WTC11 (cell line): Measurements from ENCODE around the gene CMYA5. TPM values are rescaled to one million over a fixed set of nuclear protein-coding genes. Genes with fewer than 3 reads are reported as not detected.
"Not testable (repeated sequence)": the region's sequence is repeated elsewhere in the genome, so short reads cannot be mapped to it uniquely, and the experiment has no call there.

Experiments used
- ATAC-seq: fragments of 200-7000 bp; cut with Tn5 transposase; 2 replicates; pipeline ENCODE4 v1.10.0; 2021; ENCODE audit warnings: mild to moderate bottlenecking, moderate library complexity
- CTCF ChIA-PET: fragments of 300-600 bp; sonication (Branson Sonifier 250); formaldehyde crosslinking; loops from one replicate; lab custom pipeline; 2021; ENCODE audit warnings: antibody characterized with exemption; lab: Charles Lee
- POLR2A ChIA-PET: fragments of 350-600 bp; sonication (Branson Sonifier 250); formaldehyde crosslinking; loops from one replicate; lab custom pipeline; 2021; ENCODE audit warnings: antibody characterized with exemption; lab: Charles Lee
- DNase-seq: peaks from one replicate; pipeline ENCODE4 v3.0.0; 2021; ENCODE audit warnings: low spot score
- H3K27ac Mint-ChIP-seq: 2 replicates; pipeline ENCODE4 v1.8.0; 2021; ENCODE audit warnings: mixed read lengths
- H3K27me3 Mint-ChIP-seq: 2 replicates; pipeline ENCODE4 v1.8.0; 2021; ENCODE audit warnings: low read depth, mild to moderate bottlenecking, moderate library complexity, mixed read lengths
- H3K36me3 Mint-ChIP-seq: 2 replicates; pipeline ENCODE4 v1.8.0; 2021; ENCODE audit warnings: mixed read lengths
- H3K4me1 Mint-ChIP-seq: 2 replicates; pipeline ENCODE4 v1.8.0; 2022; ENCODE audit warnings: mixed read lengths
- H3K4me3 Mint-ChIP-seq: 2 replicates; pipeline ENCODE4 v1.8.0; 2021; ENCODE audit warnings: mild to moderate bottlenecking, moderate library complexity, mixed read lengths
- H3K9me3 Mint-ChIP-seq: 2 replicates; pipeline ENCODE4 v1.8.0; 2021; ENCODE audit warnings: mixed read lengths
- CBFB ChIP-seq: sonication (generic); formaldehyde crosslinking; IDR thresholded peaks from 2 replicates; pipeline ENCODE4 v1.8.1; 2022; ENCODE audit warnings: mild to moderate bottlenecking, low read depth, missing genetic modification reagents
- CTCF ChIP-seq: fragments of 200-600 bp; IDR thresholded peaks from 2 replicates; pipeline ENCODE4 v1.8.0; 2022; ENCODE audit warnings: antibody characterized with exemption
- E2F1 ChIP-seq: sonication (generic); formaldehyde crosslinking; IDR thresholded peaks from 2 replicates; pipeline ENCODE4 v1.8.0; 2022; ENCODE audit warnings: mild to moderate bottlenecking, missing genetic modification reagents
- FOXJ3 ChIP-seq: sonication (generic); formaldehyde crosslinking; IDR thresholded peaks from 2 replicates; pipeline ENCODE4 v1.9.0; 2021; ENCODE audit warnings: missing genetic modification reagents, mild to moderate bottlenecking, borderline replicate concordance
- GABPB1 ChIP-seq: sonication (generic); formaldehyde crosslinking; IDR thresholded peaks from 2 replicates; pipeline ENCODE4 v1.8.1; 2023; ENCODE audit warnings: mild to moderate bottlenecking, missing genetic modification reagents
- GTF2I ChIP-seq: fragments of 250-450 bp; sonication (Bioruptor Pico); conservative IDR thresholded peaks from 2 replicates; pipeline ENCODE4 v1.4.0; 2021; ENCODE audit warnings: mild to moderate bottlenecking
- MYBL2 ChIP-seq: sonication (generic); formaldehyde crosslinking; IDR thresholded peaks from 2 replicates; pipeline ENCODE4 v1.8.1; 2023; ENCODE audit warnings: mild to moderate bottlenecking, moderate library complexity, missing genetic modification reagents
- RORB ChIP-seq: fragments of 250-450 bp; sonication (Bioruptor Pico); IDR thresholded peaks from 2 replicates; pipeline ENCODE4 v1.9.0; 2021; ENCODE audit warnings: mild to moderate bottlenecking
- ZNF121 ChIP-seq: sonication (generic); formaldehyde crosslinking; IDR thresholded peaks from 2 replicates; pipeline ENCODE4 v1.8.0; 2023; ENCODE audit warnings: missing genetic modification reagents
- ZNF423 ChIP-seq: fragments of 250-450 bp; sonication (Bioruptor Pico); IDR thresholded peaks from 2 replicates; pipeline ENCODE4 v2.1.2; 2022; ENCODE audit warnings: mild to moderate bottlenecking, moderate library complexity
- total RNA-seq: library from RNA; stranded (reverse); gene quantifications from 3 replicates; pipeline ENCODE4 v1.2.3, GENCODE V29; 2021
- TF ChIP-seq, protein P1 (sequence below): sonication (generic); formaldehyde crosslinking; conservative IDR thresholded peaks from 2 replicates; pipeline ENCODE4 v1.8.1; 2022; ENCODE audit warnings: mild to moderate bottlenecking, missing genetic modification reagents
- TF ChIP-seq, protein P2 (sequence below): sonication (generic); formaldehyde crosslinking; IDR thresholded peaks from 2 replicates; pipeline ENCODE4 v1.8.1; 2023; ENCODE audit warnings: mild to moderate bottlenecking, missing genetic modification reagents, moderate library complexity
- TF ChIP-seq, protein P3 (sequence below): sonication (generic); formaldehyde crosslinking; IDR thresholded peaks from 2 replicates; pipeline ENCODE4 v1.8.1; 2022; ENCODE audit warnings: missing genetic modification reagents, borderline replicate concordance
- TF ChIP-seq, protein P4 (sequence below): fragments of 250-450 bp; sonication (Bioruptor Pico); conservative IDR thresholded peaks from 2 replicates; pipeline ENCODE4 v1.9.0; 2021; ENCODE audit warnings: mild to moderate bottlenecking
- TF ChIP-seq, protein P5 (sequence below): sonication (generic); formaldehyde crosslinking; IDR thresholded peaks from 2 replicates; pipeline ENCODE4 v1.8.1; 2023; ENCODE audit warnings: mild to moderate bottlenecking, missing genetic modification reagents

CMYA5 gene
- total RNA-seq, 1 experiment from 2014 or later, result 1.2 TPM

DNA sequence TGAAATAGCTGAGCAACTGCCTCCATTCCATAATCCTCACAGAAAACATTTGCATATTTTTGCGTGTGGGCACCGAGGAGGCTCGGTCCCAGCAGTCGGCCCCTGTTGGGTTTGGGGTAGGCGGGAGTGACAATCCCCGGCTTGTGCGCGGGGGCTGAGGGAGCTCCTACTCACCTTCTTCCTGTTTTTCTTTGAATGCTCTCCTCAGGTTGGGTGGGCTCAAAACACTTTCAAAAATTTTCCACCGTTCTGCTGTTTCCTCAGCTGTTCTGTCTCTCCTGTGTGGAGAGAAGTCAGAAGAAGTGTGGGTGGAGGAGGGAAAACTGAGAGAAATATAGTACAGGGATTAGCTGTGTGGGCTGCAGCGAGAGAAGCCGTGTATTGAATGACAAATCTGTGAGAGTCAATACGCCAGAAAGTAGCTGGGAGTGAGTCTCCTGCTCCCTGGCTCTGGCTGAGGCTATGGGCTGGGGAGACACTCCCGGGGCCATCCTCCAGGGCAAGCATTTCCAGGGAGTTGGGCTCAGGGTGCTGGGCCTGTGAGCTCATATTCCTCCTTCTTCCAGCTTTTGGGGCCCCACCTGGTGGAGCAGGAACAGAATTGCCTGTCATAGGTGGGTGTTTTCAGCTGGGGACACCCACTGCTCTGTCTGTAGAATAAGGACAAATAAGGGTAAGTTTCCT lies 84.7 kb downstream of the CMYA5 start:
- H3K36me3 Mint-ChIP-seq, result peaks cover 13% of the 10 kb centered on the region
- H3K27me3 Mint-ChIP-seq, result peaks cover 3% of the 10 kb centered on the region; the same call in 1 of the 2 replicates
- ATAC-seq (peak; percentile 100), DNase-seq (peak; percentile 83)
- POLR2A ChIA-PET, result interaction anchor here (0.5 to 0.7 kb wide), 2 partner anchors 301 to 326 kb away, joined by 3 read pairs; no protein-coding TSS in a partner anchor
- TF ChIP-seq, protein P1, sequence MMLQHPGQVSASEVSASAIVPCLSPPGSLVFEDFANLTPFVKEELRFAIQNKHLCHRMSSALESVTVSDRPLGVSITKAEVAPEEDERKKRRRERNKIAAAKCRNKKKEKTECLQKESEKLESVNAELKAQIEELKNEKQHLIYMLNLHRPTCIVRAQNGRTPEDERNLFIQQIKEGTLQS (CRISPR knock-in tag), result no peak
- TF ChIP-seq GABPB1 (CRISPR knock-in tag), result 0 out of 2 replicates have a peak, but pooled peaks have one; percentile 13
- TF ChIP-seq, protein P2, sequence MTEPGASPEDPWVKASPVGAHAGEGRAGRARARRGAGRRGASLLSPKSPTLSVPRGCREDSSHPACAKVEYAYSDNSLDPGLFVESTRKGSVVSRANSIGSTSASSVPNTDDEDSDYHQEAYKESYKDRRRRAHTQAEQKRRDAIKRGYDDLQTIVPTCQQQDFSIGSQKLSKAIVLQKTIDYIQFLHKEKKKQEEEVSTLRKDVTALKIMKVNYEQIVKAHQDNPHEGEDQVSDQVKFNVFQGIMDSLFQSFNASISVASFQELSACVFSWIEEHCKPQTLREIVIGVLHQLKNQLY, result no peak
- no peak for TF ChIP-seq CBFB (CRISPR knock-in tag)
- TF ChIP-seq RORB, result no peak
- TF ChIP-seq, protein P3, sequence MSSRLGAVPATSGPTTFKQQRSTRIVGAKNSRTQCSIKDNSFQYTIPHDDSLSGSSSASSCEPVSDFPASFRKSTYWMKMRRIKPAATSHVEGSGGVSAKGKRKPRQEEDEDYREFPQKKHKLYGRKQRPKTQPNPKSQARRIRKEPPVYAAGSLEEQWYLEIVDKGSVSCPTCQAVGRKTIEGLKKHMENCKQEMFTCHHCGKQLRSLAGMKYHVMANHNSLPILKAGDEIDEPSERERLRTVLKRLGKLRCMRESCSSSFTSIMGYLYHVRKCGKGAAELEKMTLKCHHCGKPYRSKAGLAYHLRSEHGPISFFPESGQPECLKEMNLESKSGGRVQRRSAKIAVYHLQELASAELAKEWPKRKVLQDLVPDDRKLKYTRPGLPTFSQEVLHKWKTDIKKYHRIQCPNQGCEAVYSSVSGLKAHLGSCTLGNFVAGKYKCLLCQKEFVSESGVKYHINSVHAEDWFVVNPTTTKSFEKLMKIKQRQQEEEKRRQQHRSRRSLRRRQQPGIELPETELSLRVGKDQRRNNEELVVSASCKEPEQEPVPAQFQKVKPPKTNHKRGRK (CRISPR knock-in tag), result no peak
- no peak for TF ChIP-seq E2F1 (CRISPR knock-in tag)
- TF ChIP-seq, protein P4, sequence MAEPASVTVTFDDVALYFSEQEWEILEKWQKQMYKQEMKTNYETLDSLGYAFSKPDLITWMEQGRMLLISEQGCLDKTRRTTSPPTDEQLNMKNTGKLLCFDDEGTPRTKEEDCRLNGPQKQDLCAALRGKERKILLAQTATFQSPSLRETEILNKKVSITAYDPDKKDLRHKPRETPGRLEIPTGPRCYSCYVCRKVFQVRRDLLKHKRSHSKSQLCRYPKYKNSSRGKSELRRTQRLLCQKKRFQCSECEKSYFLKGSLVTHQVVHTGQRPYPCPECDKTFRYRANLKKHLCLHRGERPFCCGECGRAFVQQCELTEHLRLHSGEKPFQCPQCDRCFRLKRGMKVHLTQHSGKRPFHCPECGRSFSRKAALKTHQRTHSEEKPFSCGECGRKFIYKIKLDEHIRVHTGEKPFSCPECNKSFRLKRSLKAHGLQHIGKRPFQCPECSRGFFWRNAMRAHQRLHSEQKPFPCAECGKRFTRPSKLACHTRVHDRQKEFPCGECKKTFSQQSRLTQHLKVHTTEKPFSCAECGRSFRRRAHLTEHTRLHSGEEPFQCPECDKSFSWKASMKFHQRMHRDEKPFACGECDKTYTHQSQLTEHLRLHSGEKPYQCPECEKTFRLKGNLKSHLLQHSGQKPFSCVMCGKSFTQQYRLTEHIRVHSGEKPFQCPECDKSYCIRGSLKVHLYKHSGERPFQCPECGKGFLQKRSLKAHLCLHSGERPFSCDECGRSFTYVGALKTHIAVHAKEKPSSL, result no peak
- TF ChIP-seq ZNF423, result peak; percentile 48; the same call in 1 of the 2 replicates
- peak; percentile 47; the same call in 1 of the 2 replicates for TF ChIP-seq ZNF121
- peak; percentile 49; the same call in 1 of the 2 replicates for TF ChIP-seq CTCF
- no peak for TF ChIP-seq MYBL2 (CRISPR knock-in tag)
- TF ChIP-seq FOXJ3 (CRISPR knock-in tag), result no peak
- TF ChIP-seq, protein P5, sequence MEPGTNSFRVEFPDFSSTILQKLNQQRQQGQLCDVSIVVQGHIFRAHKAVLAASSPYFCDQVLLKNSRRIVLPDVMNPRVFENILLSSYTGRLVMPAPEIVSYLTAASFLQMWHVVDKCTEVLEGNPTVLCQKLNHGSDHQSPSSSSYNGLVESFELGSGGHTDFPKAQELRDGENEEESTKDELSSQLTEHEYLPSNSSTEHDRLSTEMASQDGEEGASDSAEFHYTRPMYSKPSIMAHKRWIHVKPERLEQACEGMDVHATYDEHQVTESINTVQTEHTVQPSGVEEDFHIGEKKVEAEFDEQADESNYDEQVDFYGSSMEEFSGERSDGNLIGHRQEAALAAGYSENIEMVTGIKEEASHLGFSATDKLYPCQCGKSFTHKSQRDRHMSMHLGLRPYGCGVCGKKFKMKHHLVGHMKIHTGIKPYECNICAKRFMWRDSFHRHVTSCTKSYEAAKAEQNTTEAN, result no peak
- TF ChIP-seq, all 79 proteins: peak for 4
- H3K9me3 Mint-ChIP-seq, result peaks cover 18% of the 10 kb centered on the region
- peaks cover 10% of the 10 kb centered on the region for H3K4me1 Mint-ChIP-seq
- CTCF ChIA-PET, result interaction anchor here (0.6 to 2.5 kb wide), 40 partner anchors 11 to 753 kb away, joined by 3 to 40 read pairs (median 4); partner anchors contain the start of genes CMYA5 and TENT2
- H3K4me3 Mint-ChIP-seq, result no peak overlapping the region; the same call in 1 of the 2 replicates
- peak overlapping the region; percentile 86 for H3K27ac Mint-ChIP-seq

GRCh38 chr5:79774855-79775237 lies 85.2 kb downstream of the CMYA5 start:
- Mint-ChIP-seq H3K4me1 (peaks cover 10% of the 10 kb centered on the region), H3K27me3 (no peaks in the 10 kb centered on the region), H3K27ac (no peak overlapping the region), H3K36me3 (peaks cover 7% of the 10 kb centered on the region)
- CTCF ChIA-PET, result interaction anchor here (0.6 to 2.5 kb wide), 38 partner anchors 10 to 754 kb away, joined by 3 to 40 read pairs (median 4); partner anchors contain the start of genes CMYA5 and TENT2
- DNase-seq, result no peak
- ATAC-seq, result no peak
- TF ChIP-seq GTF2I (CRISPR knock-in tag), result no peak
- TF ChIP-seq GABPB1 (CRISPR knock-in tag), result 0 out of 2 replicates have a peak, but pooled peaks have one; percentile 4
- TF ChIP-seq, all 79 proteins: peak for 1
- POLR2A ChIA-PET, result interaction anchor here (0.5 to 0.7 kb wide), 2 partner anchors 301 to 326 kb away, joined by 3 read pairs; no protein-coding TSS in a partner anchor
- H3K4me3 Mint-ChIP-seq, result no peak overlapping the region
- peaks cover 12% of the 10 kb centered on the region for H3K9me3 Mint-ChIP-seq

DNA sequence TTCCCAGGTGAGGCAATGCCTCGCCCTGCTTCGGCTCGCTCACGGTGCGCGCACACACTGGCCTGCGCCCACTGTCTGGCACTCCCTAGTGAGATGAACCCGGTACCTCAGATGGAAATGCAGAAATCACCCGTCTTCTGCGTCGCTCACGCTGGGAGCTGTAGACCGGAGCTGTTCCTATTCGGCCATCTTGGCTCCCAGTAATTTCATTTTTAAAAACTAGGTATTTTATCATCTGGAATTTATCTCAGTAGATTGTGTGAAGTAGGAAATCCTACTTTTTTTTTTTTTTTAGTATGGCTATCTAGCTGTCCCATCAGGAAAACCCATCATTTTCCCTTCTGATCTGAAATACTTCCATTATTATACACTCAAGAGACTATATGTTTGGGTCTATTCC lies 95.1 kb downstream of the CMYA5 start:
- Mint-ChIP-seq H3K27ac (peak overlapping the region; percentile 60), H3K4me1 (peaks cover 11% of the 10 kb centered on the region), H3K4me3 (peak overlapping the region; percentile 83)
- ChIA-PET CTCF (interaction anchor here (2.2 kb wide), 1 partner anchor 10 kb away, joined by 7 read pairs; no protein-coding TSS in a partner anchor), POLR2A (interaction anchor here (0.7 kb wide), 1 partner anchor 477 kb away, joined by 8 read pairs; no protein-coding TSS in a partner anchor)
- not testable (repeated sequence) for DNase-seq, ATAC-seq, H3K9me3 Mint-ChIP-seq, H3K27me3 Mint-ChIP-seq, H3K36me3 Mint-ChIP-seq
